RWPE2 (cell line): ENCODE results near the gene MICAL2.

ENCODE experiments used
- ATAC-seq: fragments of 200-7000 bp; cut with Tn5 transposase; 3 replicates; pipeline ENCODE4 v1.9.1; 2021; ENCODE audit warnings: low read depth
- DNase-seq: peaks from one replicate; pipeline ENCODE4 v3.0.0-alpha.2; 2020; ENCODE audit warnings: low spot score
- H3K27ac ChIP-seq: fragments of 450-650 bp; 2 replicates; pipeline ENCODE4 v1.5.1; 2017; ENCODE audit warnings: mild to moderate bottlenecking; ENCODE audit not compliant: poor library complexity, severe bottlenecking
- H3K27me3 ChIP-seq: fragments of 250-450 bp; sonication (Bioruptor Pico); 2 replicates; pipeline ENCODE4 v1.5.1; 2021; ENCODE audit warnings: mild to moderate bottlenecking, moderate library complexity; ENCODE audit not compliant: insufficient read depth, poor library complexity, severe bottlenecking
- H3K36me3 ChIP-seq: fragments of 250-450 bp; sonication (Bioruptor Pico); 2 replicates; pipeline ENCODE4 v1.5.1; 2020; ENCODE audit warnings: low read depth, mild to moderate bottlenecking, moderate library complexity
- H3K4me1 ChIP-seq: fragments of 250-450 bp; sonication (Bioruptor Pico); 2 replicates; pipeline ENCODE4 v1.5.1; 2021; ENCODE audit warnings: mild to moderate bottlenecking, moderate library complexity; ENCODE audit not compliant: insufficient read depth, poor library complexity, severe bottlenecking
- H3K4me3 ChIP-seq: fragments of 250-450 bp; sonication (Bioruptor Pico); 2 replicates; pipeline ENCODE4 v1.5.1; 2021; ENCODE audit warnings: mild to moderate bottlenecking, moderate library complexity; ENCODE audit not compliant: severe bottlenecking
- H3K9me3 ChIP-seq: fragments of 250-450 bp; sonication (Bioruptor Pico); 2 replicates; pipeline ENCODE4 v1.5.1; 2021; ENCODE audit warnings: mild to moderate bottlenecking, moderate library complexity; ENCODE audit not compliant: severe bottlenecking
- TF ChIP-seq, protein P1 (sequence below): fragments of 450-650 bp; IDR thresholded peaks from one replicate; pipeline ENCODE4 v1.5.1; 2017; ENCODE audit warnings: mild to moderate bottlenecking, moderate library complexity; ENCODE audit not compliant: poor library complexity, severe bottlenecking

The MICAL2 gene

GRCh38 chr11:12285811-12286222, 175.4 kb downstream of the MICAL2 start:
- Histone ChIP-seq H3K4me3 (no peak overlapping the region), H3K4me1 (peaks cover 42% of the 10 kb centered on the region), H3K27ac (peak overlapping the region; percentile 96), H3K9me3 (no peaks in the 10 kb centered on the region), H3K27me3 (no peaks in the 10 kb centered on the region), H3K36me3 (peaks cover 10% of the 10 kb centered on the region; the same call in 1 of the 2 replicates)
- ATAC-seq (no peak), DNase-seq (no peak)
- TF ChIP-seq, protein P1, sequence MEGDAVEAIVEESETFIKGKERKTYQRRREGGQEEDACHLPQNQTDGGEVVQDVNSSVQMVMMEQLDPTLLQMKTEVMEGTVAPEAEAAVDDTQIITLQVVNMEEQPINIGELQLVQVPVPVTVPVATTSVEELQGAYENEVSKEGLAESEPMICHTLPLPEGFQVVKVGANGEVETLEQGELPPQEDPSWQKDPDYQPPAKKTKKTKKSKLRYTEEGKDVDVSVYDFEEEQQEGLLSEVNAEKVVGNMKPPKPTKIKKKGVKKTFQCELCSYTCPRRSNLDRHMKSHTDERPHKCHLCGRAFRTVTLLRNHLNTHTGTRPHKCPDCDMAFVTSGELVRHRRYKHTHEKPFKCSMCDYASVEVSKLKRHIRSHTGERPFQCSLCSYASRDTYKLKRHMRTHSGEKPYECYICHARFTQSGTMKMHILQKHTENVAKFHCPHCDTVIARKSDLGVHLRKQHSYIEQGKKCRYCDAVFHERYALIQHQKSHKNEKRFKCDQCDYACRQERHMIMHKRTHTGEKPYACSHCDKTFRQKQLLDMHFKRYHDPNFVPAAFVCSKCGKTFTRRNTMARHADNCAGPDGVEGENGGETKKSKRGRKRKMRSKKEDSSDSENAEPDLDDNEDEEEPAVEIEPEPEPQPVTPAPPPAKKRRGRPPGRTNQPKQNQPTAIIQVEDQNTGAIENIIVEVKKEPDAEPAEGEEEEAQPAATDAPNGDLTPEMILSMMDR: no peak

GRCh38 chr11:12286606-12287005, 176.2 kb downstream of the MICAL2 start:
- no peaks in the 10 kb centered on the region for H3K9me3 ChIP-seq
- TF ChIP-seq, protein P1: no peak
- H3K36me3 ChIP-seq: peaks cover 6% of the 10 kb centered on the region; the same call in 1 of the 2 replicates
- no peak overlapping the region for H3K4me3 ChIP-seq
- DNase-seq (no peak), ATAC-seq (no peak)
- peak overlapping the region; percentile 96 for H3K27ac ChIP-seq
- H3K27me3 ChIP-seq: no peaks in the 10 kb centered on the region
- H3K4me1 ChIP-seq: peaks cover 42% of the 10 kb centered on the region

- TF ChIP-seq, protein P1: no peak
- H3K36me3 ChIP-seq: 0 out of 2 replicates have a peak, but pooled peaks cover 5% of the 10 kb centered on the region
- peak overlapping the region; percentile 96 for H3K27ac ChIP-seq
- no peaks in the 10 kb centered on the region for H3K27me3 ChIP-seq
- H3K4me3 ChIP-seq: no peak overlapping the region
- DNase-seq (no peak), ATAC-seq (peak; percentile 77)
- peaks cover 42% of the 10 kb centered on the region for H3K4me1 ChIP-seq
- H3K9me3 ChIP-seq: no peaks in the 10 kb centered on the region
These were observed 176.6 kb downstream of the MICAL2 start for GRCh38 chr11:12287009-12287373.

DNA sequence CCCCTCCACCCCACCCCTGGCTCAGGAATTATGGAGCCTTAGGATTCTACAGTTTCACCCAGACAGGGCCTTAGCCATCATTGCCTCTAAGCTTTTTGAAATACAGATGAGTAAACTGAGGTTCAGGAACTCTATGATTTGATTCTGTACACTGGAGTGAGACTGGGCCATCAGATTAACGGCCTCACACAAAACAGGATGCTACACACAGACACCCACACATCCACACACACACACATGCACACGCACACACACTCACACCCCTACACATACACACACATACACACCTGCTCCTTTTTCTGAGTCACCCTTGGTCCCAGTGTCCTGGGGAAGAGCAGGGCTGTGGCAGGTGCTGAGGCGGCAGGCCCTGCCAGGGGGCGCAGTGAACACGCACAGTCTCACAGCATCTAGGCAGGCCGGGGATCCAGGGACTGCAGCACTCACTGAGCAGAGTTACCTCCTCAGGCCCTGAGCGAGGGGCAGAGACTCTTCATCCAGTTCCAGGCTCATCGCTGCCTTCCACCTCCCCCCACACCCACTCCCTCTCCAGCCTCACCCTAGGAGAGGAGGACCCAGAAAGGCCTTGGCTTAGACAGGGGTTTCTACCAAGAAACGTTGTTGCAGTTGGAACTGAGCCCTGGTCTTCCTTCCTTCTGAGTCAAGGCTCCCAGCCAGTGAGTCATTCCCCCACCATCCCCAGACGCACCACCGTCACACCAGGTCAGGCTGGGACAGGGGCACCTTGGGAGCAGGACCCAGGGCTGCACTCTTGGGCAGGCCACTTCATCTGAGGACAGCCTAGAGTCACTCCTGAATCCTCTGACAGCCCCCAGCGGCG, 177.2 kb downstream of the MICAL2 start:
- DNase-seq: peak; percentile 93

More for the DNA sequence above, 177.2 kb downstream of the MICAL2 start:
- peak; percentile 75 for ATAC-seq
- H3K27ac ChIP-seq: peak overlapping the region; percentile 96
- no peaks in the 10 kb centered on the region for H3K9me3 ChIP-seq
- H3K27me3 ChIP-seq: no peaks in the 10 kb centered on the region
- TF ChIP-seq, protein P1: peak; percentile 57
- H3K4me1 ChIP-seq: peaks cover 42% of the 10 kb centered on the region
- H3K4me3 ChIP-seq: no peak overlapping the region
- 0 out of 2 replicates have a peak, but pooled peaks cover 5% of the 10 kb centered on the region for H3K36me3 ChIP-seq
